HG02981 (cell line): ENCODE data around the gene TMEM79.
A peak's percentile ranks its signal among the peaks of the same experiment; 100 is the strongest.
"Not testable (repeated sequence)": the region's sequence is repeated elsewhere in the genome, so short reads cannot be mapped to it uniquely, and the experiment has no call there.

Experiments used
- ATAC-seq: cut with Tn5 transposase; IDR thresholded peaks from one replicate; pipeline ENCODE4 v1.9.1; 2021; ENCODE audit warnings: mild to moderate bottlenecking, moderate library complexity; ENCODE audit not compliant: unreplicated experiment

The TMEM79 gene

GRCh38 chr1:156298852-156299357 lies 14.8 kb downstream of the TMEM79 start, which contains the start of gene VHLL:
Gene VHLL (minus strand): TSS chr1:156299307. CDS start chr1:156299189, 118 bp downstream.
- ATAC-seq: no peak

- no peak for ATAC-seq
Observed at GRCh38 chr1:156303241-156303640, 19.1 kb downstream of the TMEM79 start.

GRCh38 chr1:156305215-156305614 lies 21.1 kb downstream of the TMEM79 start:
- ATAC-seq: no peak

- no peak for ATAC-seq
Observed at GRCh38 chr1:156308078-156308477, 24.0 kb downstream of the TMEM79 start.

- ATAC-seq: no peak
Observed at GRCh38 chr1:156310962-156311361, 26.8 kb downstream of the TMEM79 start.

- ATAC-seq: no peak
Observed at GRCh38 chr1:156316909-156317308, 32.8 kb downstream of the TMEM79 start.

- ATAC-seq: no peak
Observed at GRCh38 chr1:156319664-156320063, 35.5 kb downstream of the TMEM79 start.

- no peak for ATAC-seq
Observed at GRCh38 chr1:156320560-156320959, 36.4 kb downstream of the TMEM79 start.

- ATAC-seq: not testable (repeated sequence)
Observed at GRCh38 chr1:156323179-156323578, 39.1 kb downstream of the TMEM79 start.

GRCh38 chr1:156336242-156336641 lies 52.1 kb downstream of the TMEM79 start:
- no peak for ATAC-seq

- no peak for ATAC-seq
Observed at GRCh38 chr1:156337052-156337887, 53.1 kb downstream of the TMEM79 start.

GRCh38 chr1:156337888-156338179 lies 53.7 kb downstream of the TMEM79 start:
- ATAC-seq: no peak

GRCh38 chr1:156338180-156338976 lies 54.3 kb downstream of the TMEM79 start, which contains the start of the genes CCT3 and TSACC:
Gene CCT3 (minus strand): TSS chr1:156338292. CDS start chr1:156338184, 108 bp downstream.
Gene TSACC (plus strand): TSS chr1:156338526. CDS start chr1:156339758, 1,232 bp downstream.
- peak; percentile 90 for ATAC-seq
